Osteoblast (primary cell): ENCODE results near the gene CAMK2A. TPM values are rescaled to one million over a fixed set of nuclear protein-coding genes. Genes with fewer than 3 reads are reported as not detected.

Experiments used
- DNase-seq: peaks from one replicate; pipeline ENCODE4 v3.0.0; 2011; ENCODE audit warnings: low spot score, mixed read lengths; ENCODE audit not compliant: insufficient read length; ENCODE audit errors: missing footprints
- H2AFZ ChIP-seq: 2 replicates; pipeline ENCODE4 v1.6.0; 2011; ENCODE audit warnings: mild to moderate bottlenecking, low read length
- H3K27ac ChIP-seq: 2 replicates; pipeline ENCODE4 v1.5.1; 2011; ENCODE audit warnings: mild to moderate bottlenecking, low read depth, low read length, moderate library complexity
- H3K27me3 ChIP-seq: 2 replicates; pipeline ENCODE4 v1.6.0; 2012; ENCODE audit warnings: mild to moderate bottlenecking, control low read depth, inconsistent platforms, low read length, moderate library complexity; ENCODE audit not compliant: insufficient read depth
- H3K36me3 ChIP-seq: 2 replicates; pipeline ENCODE4 v1.5.1; 2011; ENCODE audit warnings: mild to moderate bottlenecking, low read length, control low read depth, moderate library complexity; ENCODE audit not compliant: insufficient read depth
- H3K4me1 ChIP-seq: 2 replicates; pipeline ENCODE4 v1.5.1; 2011; ENCODE audit warnings: mild to moderate bottlenecking, low read length, control low read depth, moderate library complexity; ENCODE audit not compliant: insufficient read depth
- H3K4me2 ChIP-seq: 2 replicates; pipeline ENCODE4 v1.6.0; 2011; ENCODE audit warnings: mild to moderate bottlenecking, low read length; ENCODE audit not compliant: insufficient read depth
- H3K4me3 ChIP-seq: fragments of 200-600 bp; sonication (generic); 3 replicates; pipeline ENCODE4 v1.5.1; 2012; ENCODE audit warnings: mild to moderate bottlenecking, low read length, inconsistent platforms; ENCODE audit not compliant: insufficient read depth
- H3K79me2 ChIP-seq: 2 replicates; pipeline ENCODE4 v1.6.0; 2012; ENCODE audit warnings: mild to moderate bottlenecking, low read length, control low read depth, inconsistent platforms; ENCODE audit not compliant: insufficient read depth
- H3K9me3 ChIP-seq: 2 replicates; pipeline ENCODE4 v1.5.1; 2011; ENCODE audit warnings: low read depth, low read length, control low read depth
- H4K20me1 ChIP-seq: 2 replicates; pipeline ENCODE4 v1.6.0; 2012; ENCODE audit warnings: mild to moderate bottlenecking, low read length, control low read depth; ENCODE audit not compliant: insufficient read depth
- total RNA-seq: library from RNA; depleted of rRNA; stranded (reverse); fragments of >200 nt; gene quantifications from 2 replicates; pipeline ENCODE4 v1.2.3, GENCODE V29; 2012
- TF ChIP-seq, protein P1 (sequence below): IDR thresholded peaks from 2 replicates; pipeline ENCODE4 v1.5.1; 2011; ENCODE audit warnings: mild to moderate bottlenecking, low read depth, low read length, moderate library complexity; ENCODE audit errors: extremely low read depth

The CAMK2A gene
- total RNA-seq, 1 donor: 0.36 TPM

DNA sequence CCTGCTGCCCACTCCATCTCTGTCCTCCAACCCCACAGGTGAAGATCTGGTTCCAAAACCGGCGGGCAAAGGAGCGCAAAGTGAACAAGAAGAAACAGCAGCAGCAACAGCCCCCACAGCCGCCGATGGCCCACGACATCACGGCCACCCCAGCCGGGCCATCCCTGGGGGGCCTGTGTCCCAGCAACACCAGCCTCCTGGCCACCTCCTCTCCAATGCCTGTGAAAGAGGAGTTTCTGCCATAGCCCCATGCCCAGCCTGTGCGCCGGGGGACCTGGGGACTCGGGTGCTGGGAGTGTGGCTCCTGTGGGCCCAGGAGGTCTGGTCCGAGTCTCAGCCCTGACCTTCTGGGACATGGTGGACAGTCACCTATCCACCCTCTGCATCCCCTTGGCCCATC lies 106.1 kb downstream of the CAMK2A start:
- no peak for DNase-seq
- H3K4me1 ChIP-seq: peaks cover 7% of the 10 kb centered on the region
- H3K9me3 ChIP-seq: no peaks in the 10 kb centered on the region
- H4K20me1 ChIP-seq: no peaks in the 10 kb centered on the region
- H3K36me3 ChIP-seq: no peaks in the 10 kb centered on the region
- no peak overlapping the region for H3K4me3 ChIP-seq
- TF ChIP-seq, protein P1, sequence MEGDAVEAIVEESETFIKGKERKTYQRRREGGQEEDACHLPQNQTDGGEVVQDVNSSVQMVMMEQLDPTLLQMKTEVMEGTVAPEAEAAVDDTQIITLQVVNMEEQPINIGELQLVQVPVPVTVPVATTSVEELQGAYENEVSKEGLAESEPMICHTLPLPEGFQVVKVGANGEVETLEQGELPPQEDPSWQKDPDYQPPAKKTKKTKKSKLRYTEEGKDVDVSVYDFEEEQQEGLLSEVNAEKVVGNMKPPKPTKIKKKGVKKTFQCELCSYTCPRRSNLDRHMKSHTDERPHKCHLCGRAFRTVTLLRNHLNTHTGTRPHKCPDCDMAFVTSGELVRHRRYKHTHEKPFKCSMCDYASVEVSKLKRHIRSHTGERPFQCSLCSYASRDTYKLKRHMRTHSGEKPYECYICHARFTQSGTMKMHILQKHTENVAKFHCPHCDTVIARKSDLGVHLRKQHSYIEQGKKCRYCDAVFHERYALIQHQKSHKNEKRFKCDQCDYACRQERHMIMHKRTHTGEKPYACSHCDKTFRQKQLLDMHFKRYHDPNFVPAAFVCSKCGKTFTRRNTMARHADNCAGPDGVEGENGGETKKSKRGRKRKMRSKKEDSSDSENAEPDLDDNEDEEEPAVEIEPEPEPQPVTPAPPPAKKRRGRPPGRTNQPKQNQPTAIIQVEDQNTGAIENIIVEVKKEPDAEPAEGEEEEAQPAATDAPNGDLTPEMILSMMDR: no peak
- H3K27ac ChIP-seq: no peak overlapping the region
- H2AFZ ChIP-seq: no peak overlapping the region
- no peak overlapping the region for H3K4me2 ChIP-seq
- H3K27me3 ChIP-seq: peaks cover 12% of the 10 kb centered on the region
- H3K79me2 ChIP-seq: no peaks in the 10 kb centered on the region

DNA sequence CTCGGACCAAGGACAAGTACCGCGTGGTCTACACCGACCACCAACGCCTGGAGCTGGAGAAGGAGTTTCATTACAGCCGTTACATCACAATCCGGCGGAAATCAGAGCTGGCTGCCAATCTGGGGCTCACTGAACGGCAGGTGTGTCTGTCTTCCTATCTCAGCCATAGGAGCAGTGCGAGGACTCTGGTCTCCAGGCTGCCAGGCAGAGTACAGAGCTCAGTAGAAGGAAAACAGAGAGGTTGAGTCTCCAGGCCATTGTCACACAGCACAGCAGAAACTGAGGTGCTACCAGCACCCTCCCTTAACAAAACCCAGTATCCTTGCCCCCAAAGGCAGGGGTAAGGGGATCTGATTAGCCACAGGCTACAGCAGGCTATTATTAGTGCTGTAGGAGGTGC lies 106.8 kb downstream of the CAMK2A start:
- Histone ChIP-seq H3K9me3 (no peaks in the 10 kb centered on the region), H3K4me3 (no peak overlapping the region), H3K79me2 (no peaks in the 10 kb centered on the region), H4K20me1 (no peaks in the 10 kb centered on the region), H3K27me3 (peaks cover 6% of the 10 kb centered on the region), H3K27ac (no peak overlapping the region), H2AFZ (no peak overlapping the region), H3K36me3 (no peaks in the 10 kb centered on the region), H3K4me2 (no peak overlapping the region), H3K4me1 (peaks cover 7% of the 10 kb centered on the region)
- DNase-seq: no peak
- TF ChIP-seq, protein P1: no peak

DNA sequence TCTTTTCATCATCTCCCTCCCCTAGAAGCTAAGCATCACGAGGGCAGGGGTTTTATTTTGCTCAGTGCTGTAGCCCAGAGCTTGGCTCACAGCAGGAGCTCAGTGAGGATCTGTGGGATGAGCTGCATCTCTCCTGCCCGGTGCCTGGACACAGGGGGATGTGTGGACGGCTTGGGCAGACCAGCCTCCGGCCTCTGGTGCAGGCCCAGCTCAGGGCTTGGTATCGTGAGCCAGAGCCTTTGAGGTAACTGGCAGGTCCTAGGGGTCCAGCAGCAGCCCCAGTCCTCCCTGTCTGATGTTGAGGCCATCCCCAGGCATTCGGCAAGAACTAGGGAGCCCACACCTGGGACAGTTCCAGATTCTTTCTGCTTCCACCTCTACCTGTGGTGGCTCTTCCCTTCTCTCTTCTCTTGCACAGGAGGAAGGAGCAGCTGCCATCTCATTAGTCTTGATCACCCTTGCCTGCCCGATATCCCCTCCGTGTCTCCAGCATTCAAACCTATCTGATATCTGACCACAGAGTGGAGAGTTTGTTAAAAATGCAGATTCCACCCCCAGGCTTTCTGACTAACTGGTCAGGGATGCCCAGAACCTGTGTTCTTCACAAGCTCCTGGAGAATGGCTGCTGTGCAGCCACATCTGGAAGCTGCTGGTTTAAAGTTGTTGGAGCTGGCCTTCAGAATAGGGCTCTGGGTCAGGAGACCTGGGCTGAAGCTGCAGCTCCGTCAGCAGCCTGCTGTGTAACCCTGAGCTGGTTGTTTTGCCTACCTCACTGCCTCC lies 107.6 kb downstream of the CAMK2A start:
- H3K27ac ChIP-seq: no peak overlapping the region

DNA sequence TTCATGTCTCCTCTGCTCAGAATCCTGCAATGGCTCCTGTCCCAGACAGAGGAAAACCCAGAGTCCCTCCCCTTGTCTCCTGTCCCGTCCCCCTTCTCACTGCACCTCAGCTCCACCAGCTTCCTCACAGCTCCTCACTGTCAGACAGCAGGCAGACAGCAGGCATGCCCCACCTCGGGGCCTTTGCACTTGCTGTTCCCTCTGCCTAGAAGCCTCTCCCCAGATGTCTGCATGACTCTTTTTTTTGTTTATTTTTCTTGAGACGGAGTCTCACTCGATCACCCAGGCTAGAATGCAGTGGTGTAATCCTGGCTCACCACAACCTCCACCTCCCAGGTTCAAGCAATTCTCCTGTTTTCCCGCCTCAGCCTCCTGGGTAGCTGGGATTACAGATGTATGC lies 108.5 kb downstream of the CAMK2A start:
- DNase-seq: no peak
- Histone ChIP-seq H3K4me2 (no peak overlapping the region), H3K36me3 (no peaks in the 10 kb centered on the region), H4K20me1 (no peaks in the 10 kb centered on the region), H3K4me1 (peaks cover 7% of the 10 kb centered on the region), H3K27me3 (no peaks in the 10 kb centered on the region), H3K9me3 (no peaks in the 10 kb centered on the region), H3K4me3 (no peak overlapping the region), H2AFZ (peak overlapping the region; percentile 81), H3K79me2 (no peaks in the 10 kb centered on the region), H3K27ac (no peak overlapping the region)
- TF ChIP-seq, protein P1: no peak

More for the DNA sequence above, 107.6 kb downstream of the CAMK2A start:
- Histone ChIP-seq H3K9me3 (no peaks in the 10 kb centered on the region), H3K4me1 (peaks cover 7% of the 10 kb centered on the region), H3K36me3 (no peaks in the 10 kb centered on the region), H3K79me2 (no peaks in the 10 kb centered on the region), H4K20me1 (no peaks in the 10 kb centered on the region), H3K4me3 (no peak overlapping the region), H2AFZ (no peak overlapping the region), H3K4me2 (no peak overlapping the region), H3K27me3 (no peaks in the 10 kb centered on the region)
- DNase-seq: no peak
- TF ChIP-seq, protein P1: no peak
